WTC11 (cell line): ENCODE measurements around the gene KSR1. TPM values are rescaled to one million over a fixed set of nuclear protein-coding genes. Genes with fewer than 3 reads are reported as not detected.

Experiments used
- ATAC-seq: fragments of 200-7000 bp; cut with Tn5 transposase; 2 replicates; pipeline ENCODE4 v1.10.0; 2021; ENCODE audit warnings: mild to moderate bottlenecking, moderate library complexity
- CTCF ChIA-PET: fragments of 300-600 bp; sonication (Branson Sonifier 250); formaldehyde crosslinking; loops from one replicate; lab custom pipeline; 2021; ENCODE audit warnings: antibody characterized with exemption; lab: Charles Lee
- POLR2A ChIA-PET: fragments of 350-600 bp; sonication (Branson Sonifier 250); formaldehyde crosslinking; loops from one replicate; lab custom pipeline; 2021; ENCODE audit warnings: antibody characterized with exemption; lab: Charles Lee
- DNase-seq: peaks from one replicate; pipeline ENCODE4 v3.0.0; 2021; ENCODE audit warnings: low spot score
- H3K27ac Mint-ChIP-seq: 2 replicates; pipeline ENCODE4 v1.8.0; 2021; ENCODE audit warnings: mixed read lengths
- H3K27me3 Mint-ChIP-seq: 2 replicates; pipeline ENCODE4 v1.8.0; 2021; ENCODE audit warnings: low read depth, mild to moderate bottlenecking, moderate library complexity, mixed read lengths
- H3K36me3 Mint-ChIP-seq: 2 replicates; pipeline ENCODE4 v1.8.0; 2021; ENCODE audit warnings: mixed read lengths
- H3K4me1 Mint-ChIP-seq: 2 replicates; pipeline ENCODE4 v1.8.0; 2022; ENCODE audit warnings: mixed read lengths
- H3K4me3 Mint-ChIP-seq: 2 replicates; pipeline ENCODE4 v1.8.0; 2021; ENCODE audit warnings: mild to moderate bottlenecking, moderate library complexity, mixed read lengths
- H3K9me3 Mint-ChIP-seq: 2 replicates; pipeline ENCODE4 v1.8.0; 2021; ENCODE audit warnings: mixed read lengths
- ATF3 ChIP-seq: sonication (generic); formaldehyde crosslinking; conservative IDR thresholded peaks from 2 replicates; pipeline ENCODE4 v1.8.1; 2022; ENCODE audit warnings: mild to moderate bottlenecking, missing genetic modification reagents
- CBFB ChIP-seq: sonication (generic); formaldehyde crosslinking; IDR thresholded peaks from 2 replicates; pipeline ENCODE4 v1.8.1; 2022; ENCODE audit warnings: mild to moderate bottlenecking, low read depth, missing genetic modification reagents
- ELF4 ChIP-seq: sonication (generic); formaldehyde crosslinking; IDR thresholded peaks from 2 replicates; pipeline ENCODE4 v1.8.1; 2022; ENCODE audit warnings: low read depth, mild to moderate bottlenecking, moderate library complexity, missing genetic modification reagents
- EMX1 ChIP-seq: fragments of 250-450 bp; sonication (Bioruptor Pico); IDR thresholded peaks from 2 replicates; pipeline ENCODE4 v1.8.0; 2021; ENCODE audit warnings: mild to moderate bottlenecking
- FOXK1 ChIP-seq: sonication (generic); formaldehyde crosslinking; IDR thresholded peaks from 2 replicates; pipeline ENCODE4 v1.8.0; 2022; ENCODE audit warnings: mild to moderate bottlenecking, moderate library complexity, missing genetic modification reagents
- GABPB1 ChIP-seq: sonication (generic); formaldehyde crosslinking; IDR thresholded peaks from 2 replicates; pipeline ENCODE4 v1.8.1; 2023; ENCODE audit warnings: mild to moderate bottlenecking, missing genetic modification reagents
- GRHL2 ChIP-seq: fragments of 250-450 bp; sonication (Bioruptor Pico); IDR thresholded peaks from 2 replicates; pipeline ENCODE4 v1.8.0; 2022; ENCODE audit warnings: mild to moderate bottlenecking, moderate library complexity; ENCODE audit not compliant: insufficient replicate concordance, severe bottlenecking
- KAT7 ChIP-seq: sonication (generic); formaldehyde crosslinking; IDR thresholded peaks from 2 replicates; pipeline ENCODE4 v1.8.1; 2023; ENCODE audit warnings: missing genetic modification reagents, mild to moderate bottlenecking, borderline replicate concordance
- NR1H2 ChIP-seq: sonication (generic); formaldehyde crosslinking; IDR thresholded peaks from 2 replicates; pipeline ENCODE4 v1.9.0; 2021; ENCODE audit warnings: mild to moderate bottlenecking, moderate library complexity, missing genetic modification reagents
- NR3C1 ChIP-seq: sonication (generic); formaldehyde crosslinking; conservative IDR thresholded peaks from 2 replicates; pipeline ENCODE4 v1.8.1; 2023; ENCODE audit warnings: low read depth, mild to moderate bottlenecking, missing genetic modification reagents
- RORB ChIP-seq: fragments of 250-450 bp; sonication (Bioruptor Pico); IDR thresholded peaks from 2 replicates; pipeline ENCODE4 v1.9.0; 2021; ENCODE audit warnings: mild to moderate bottlenecking
- SP1 ChIP-seq: sonication (generic); formaldehyde crosslinking; conservative IDR thresholded peaks from 2 replicates; pipeline ENCODE4 v1.8.1; 2022; ENCODE audit warnings: missing genetic modification reagents
- STAT6 ChIP-seq: sonication (generic); formaldehyde crosslinking; conservative IDR thresholded peaks from 2 replicates; pipeline ENCODE4 v1.8.1; 2023; ENCODE audit warnings: mild to moderate bottlenecking, low read depth, missing genetic modification reagents, moderate library complexity
- ZBTB21 ChIP-seq: sonication (generic); formaldehyde crosslinking; IDR thresholded peaks from 2 replicates; pipeline ENCODE4 v1.8.1; 2023; ENCODE audit warnings: mild to moderate bottlenecking, missing genetic modification reagents, borderline replicate concordance
- ZNF219 ChIP-seq: sonication (generic); formaldehyde crosslinking; IDR thresholded peaks from 2 replicates; pipeline ENCODE4 v1.8.0; 2023; ENCODE audit warnings: missing genetic modification reagents, mild to moderate bottlenecking, borderline replicate concordance
- ZNF263 ChIP-seq: sonication (generic); formaldehyde crosslinking; IDR thresholded peaks from 2 replicates; pipeline ENCODE4 v1.8.1; 2022; ENCODE audit warnings: low read depth, mild to moderate bottlenecking, moderate library complexity, missing genetic modification reagents
- ZNF416 ChIP-seq: fragments of 250-450 bp; sonication (Bioruptor Pico); IDR thresholded peaks from 2 replicates; pipeline ENCODE4 v1.9.0; 2021; ENCODE audit warnings: mild to moderate bottlenecking, inconsistent platforms
- ZNF425 ChIP-seq: fragments of 250-450 bp; sonication (Bioruptor Pico); conservative IDR thresholded peaks from 2 replicates; pipeline ENCODE4 v1.9.0; 2021; ENCODE audit warnings: mild to moderate bottlenecking
- ZSCAN18 ChIP-seq: fragments of 250-450 bp; sonication (Bioruptor Pico); IDR thresholded peaks from 2 replicates; pipeline ENCODE4 v2.1.2; 2022; ENCODE audit warnings: mild to moderate bottlenecking, moderate library complexity
- total RNA-seq: library from RNA; stranded (reverse); gene quantifications from 3 replicates; pipeline ENCODE4 v1.2.3, GENCODE V29; 2021
- TF ChIP-seq, protein P1 (sequence below): sonication (generic); formaldehyde crosslinking; IDR thresholded peaks from 2 replicates; pipeline ENCODE4 v1.8.1; 2022; ENCODE audit warnings: low read depth, missing genetic modification reagents, borderline replicate concordance
- TF ChIP-seq, protein P2 (sequence below): sonication (generic); formaldehyde crosslinking; IDR thresholded peaks from 2 replicates; pipeline ENCODE4 v1.8.0; 2023; ENCODE audit warnings: missing genetic modification reagents

The KSR1 gene
- total RNA-seq, 1 experiment from 2014 or later = 45.5 TPM

DNA sequence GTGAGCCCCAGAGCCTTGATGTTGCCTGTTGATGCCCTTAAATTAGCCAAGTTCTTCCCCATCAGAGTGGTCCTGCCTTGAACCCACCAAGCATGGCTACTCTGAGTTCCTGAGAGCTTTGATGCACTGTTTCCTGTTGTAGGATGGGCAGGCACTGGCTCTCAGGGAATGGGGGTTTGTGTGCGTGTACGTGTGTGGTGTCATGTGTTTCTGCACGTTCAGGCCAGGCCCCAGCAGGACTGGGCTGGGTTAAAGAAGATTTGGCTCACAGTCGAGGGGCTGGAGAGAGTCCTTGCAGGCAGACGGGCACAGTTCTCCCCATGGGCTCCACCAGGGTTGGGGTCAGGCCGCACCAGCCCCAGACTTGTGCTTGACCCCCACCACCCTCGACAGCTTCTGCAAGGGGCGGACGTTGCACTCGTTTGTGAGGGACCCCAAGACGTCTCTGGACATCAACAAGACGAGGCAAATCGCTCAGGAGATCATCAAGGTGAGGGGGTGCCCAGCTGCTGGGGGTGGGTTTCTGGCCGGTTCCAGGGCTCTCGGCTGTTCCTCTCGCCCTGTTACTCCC lies 151.4 kb downstream of the KSR1 start:
- no peaks in the 10 kb centered on the region for H3K27me3 Mint-ChIP-seq
- peaks cover 5% of the 10 kb centered on the region for H3K4me1 Mint-ChIP-seq
- no peak overlapping the region for H3K27ac Mint-ChIP-seq
- CTCF ChIA-PET = interaction anchor here (0.9 to 5.5 kb wide), 2 partner anchors 43 to 159 kb away, joined by 3 to 48 read pairs; no protein-coding TSS in a partner anchor
- DNase-seq = no peak
- no peak for TF ChIP-seq ZNF416 (CRISPR knock-in tag)
- TF ChIP-seq ZNF263 (CRISPR knock-in tag) = no peak
- no peak for TF ChIP-seq RORB
- no peak for TF ChIP-seq GRHL2 (CRISPR knock-in tag)
- TF ChIP-seq ZSCAN18 = no peak
- TF ChIP-seq ELF4 = no peak
- no peak for TF ChIP-seq EMX1
- TF ChIP-seq SP1 (CRISPR knock-in tag) = no peak
- TF ChIP-seq GABPB1 (CRISPR knock-in tag) = no peak
- TF ChIP-seq, protein P1, sequence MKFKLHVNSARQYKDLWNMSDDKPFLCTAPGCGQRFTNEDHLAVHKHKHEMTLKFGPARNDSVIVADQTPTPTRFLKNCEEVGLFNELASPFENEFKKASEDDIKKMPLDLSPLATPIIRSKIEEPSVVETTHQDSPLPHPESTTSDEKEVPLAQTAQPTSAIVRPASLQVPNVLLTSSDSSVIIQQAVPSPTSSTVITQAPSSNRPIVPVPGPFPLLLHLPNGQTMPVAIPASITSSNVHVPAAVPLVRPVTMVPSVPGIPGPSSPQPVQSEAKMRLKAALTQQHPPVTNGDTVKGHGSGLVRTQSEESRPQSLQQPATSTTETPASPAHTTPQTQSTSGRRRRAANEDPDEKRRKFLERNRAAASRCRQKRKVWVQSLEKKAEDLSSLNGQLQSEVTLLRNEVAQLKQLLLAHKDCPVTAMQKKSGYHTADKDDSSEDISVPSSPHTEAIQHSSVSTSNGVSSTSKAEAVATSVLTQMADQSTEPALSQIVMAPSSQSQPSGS (CRISPR knock-in tag) = no peak
- no peak for TF ChIP-seq ZNF219 (CRISPR knock-in tag)
- TF ChIP-seq KAT7 (CRISPR knock-in tag) = no peak
- ATAC-seq = no peak
- POLR2A ChIA-PET = no interaction called here
- H3K9me3 Mint-ChIP-seq = no peaks in the 10 kb centered on the region
- peaks cover 31% of the 10 kb centered on the region for H3K36me3 Mint-ChIP-seq
- H3K4me3 Mint-ChIP-seq = no peak overlapping the region

DNA sequence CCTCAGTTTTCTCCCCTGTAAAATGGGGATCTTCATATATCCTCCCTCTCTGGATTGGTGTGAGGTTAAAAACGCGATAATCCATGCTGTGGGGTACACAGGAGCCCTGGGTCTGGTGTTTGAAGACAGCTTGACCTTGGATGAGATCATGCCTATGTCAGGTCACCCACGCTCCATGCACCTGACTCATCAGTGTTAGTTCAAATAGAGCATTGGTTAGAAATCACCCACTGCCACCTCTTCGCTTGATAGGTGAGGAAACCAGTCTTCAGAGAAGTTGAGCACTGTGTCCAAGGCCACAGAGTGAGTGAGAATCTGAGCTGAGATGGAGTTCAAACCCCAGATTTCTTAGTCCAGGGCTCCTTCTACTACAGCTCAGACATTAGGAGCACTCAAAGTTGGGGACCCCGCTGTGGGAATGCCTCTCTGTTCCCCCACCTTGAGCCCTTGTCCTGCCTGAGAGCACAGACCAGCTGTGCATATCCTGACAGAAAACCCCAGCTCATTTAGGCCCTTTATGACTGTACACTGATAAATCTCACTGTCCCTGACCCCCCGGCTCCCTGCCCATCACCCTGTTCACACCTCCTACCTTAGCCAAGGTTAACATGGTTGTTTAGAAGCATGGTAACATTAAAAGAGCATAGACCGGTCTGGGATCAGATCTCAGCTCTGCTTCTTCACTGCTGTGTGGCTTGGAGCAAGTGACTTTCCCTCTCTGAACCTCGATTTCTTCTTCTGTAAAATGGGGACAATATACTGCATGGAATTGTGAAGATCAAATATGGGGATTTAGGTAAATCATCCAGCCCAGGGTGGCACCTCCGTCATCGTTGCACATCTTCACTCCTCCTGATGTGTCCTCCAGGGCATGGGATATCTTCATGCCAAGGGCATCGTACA lies 152.3 kb downstream of the KSR1 start:
- ChIA-PET POLR2A (no interaction called here), CTCF (interaction anchor here (0.9 to 5.5 kb wide), 3 partner anchors 42 to 271 kb away, joined by 3 to 48 read pairs (median 4); no protein-coding TSS in a partner anchor)
- Mint-ChIP-seq H3K9me3 (no peaks in the 10 kb centered on the region), H3K4me3 (no peak overlapping the region), H3K27me3 (no peaks in the 10 kb centered on the region), H3K4me1 (no peaks in the 10 kb centered on the region), H3K27ac (peak overlapping the region; percentile 36), H3K36me3 (peaks cover 37% of the 10 kb centered on the region)
- DNase-seq (no peak), ATAC-seq (no peak)
- no peak for TF ChIP-seq FOXK1 (CRISPR knock-in tag)
- TF ChIP-seq ZNF219 (CRISPR knock-in tag) = no peak
- no peak for TF ChIP-seq NR3C1 (CRISPR knock-in tag)
- no peak for TF ChIP-seq CBFB (CRISPR knock-in tag)
- no peak for TF ChIP-seq STAT6
- no peak for TF ChIP-seq NR1H2
- TF ChIP-seq ATF3 (CRISPR knock-in tag) = no peak
- TF ChIP-seq ZNF425 (CRISPR knock-in tag) = no peak
- no peak for TF ChIP-seq ZBTB21
- TF ChIP-seq, protein P2, sequence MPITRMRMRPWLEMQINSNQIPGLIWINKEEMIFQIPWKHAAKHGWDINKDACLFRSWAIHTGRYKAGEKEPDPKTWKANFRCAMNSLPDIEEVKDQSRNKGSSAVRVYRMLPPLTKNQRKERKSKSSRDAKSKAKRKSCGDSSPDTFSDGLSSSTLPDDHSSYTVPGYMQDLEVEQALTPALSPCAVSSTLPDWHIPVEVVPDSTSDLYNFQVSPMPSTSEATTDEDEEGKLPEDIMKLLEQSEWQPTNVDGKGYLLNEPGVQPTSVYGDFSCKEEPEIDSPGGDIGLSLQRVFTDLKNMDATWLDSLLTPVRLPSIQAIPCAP (CRISPR knock-in tag) = no peak
